ENCODE results near the gene ISM1. TPM values are rescaled to one million over a fixed set of nuclear protein-coding genes. Genes with fewer than 3 reads are reported as not detected.

ISM1 gene
- total and polyA plus RNA-seq, 2 of the 13 experiments (the other 11 are each of a cell fraction or from before 2014, with no cell fraction given), result 0.40 to 1.4 TPM

- TF ChIP-seq BATF2 (CRISPR knock-in tag; IDR thresholded peaks at IDR 0.05) (peak; percentile 95), ZNF772 (CRISPR knock-in tag; IDR thresholded peaks at IDR 0.05) (no peak; the same call in 1 of the 2 replicates), TFE3 (CRISPR knock-in tag; IDR thresholded peaks at IDR 0.05) (peak; percentile 84), MAFF (IDR thresholded peaks at IDR 0.05; ENCODE audit: low read depth, low read length) (no peak), ESRRA (CRISPR knock-in tag; IDR thresholded peaks at IDR 0.05; ENCODE audit: low read depth) (peak; percentile 36), GATA4 (IDR thresholded peaks at IDR 0.05; ENCODE audit: borderline replicate concordance, low read depth) (no peak), NCOR1 (IDR thresholded peaks at IDR 0.05; ENCODE audit: borderline replicate concordance, low read length) (no peak), HMGXB4 (CRISPR knock-in tag; IDR thresholded peaks at IDR 0.05; ENCODE audit: borderline replicate concordance in 1 of 2, low read depth in 1 of 2) (peak in 1 of 2 experiments; percentile 52; a peak in 1 of 4 replicates), RBM22 (optimal IDR thresholded peaks at IDR 0.05; ENCODE audit: low read length) (no peak), TBX3 (IDR thresholded peaks at IDR 0.05; ENCODE audit: borderline replicate concordance) (no peak), GTF3A (CRISPR knock-in tag; conservative IDR thresholded peaks at IDR 0.05) (no peak), ZNF614 (CRISPR knock-in tag; IDR thresholded peaks at IDR 0.05; ENCODE audit: borderline replicate concordance) (peak; percentile 8; the same call in 1 of the 2 replicates), KAT2B (IDR thresholded peaks at IDR 0.05; ENCODE audit: borderline replicate concordance, low read depth, low read length) (no peak), NFE2 (CRISPR knock-in tag; IDR thresholded peaks at IDR 0.05) (peak; percentile 5; the same call in 1 of the 2 replicates), TBX2 (CRISPR knock-in tag; IDR thresholded peaks at IDR 0.05; ENCODE audit: borderline replicate concordance) (peak; percentile 82), SIN3A (IDR thresholded peaks at IDR 0.05; ENCODE audit: borderline replicate concordance, low read depth, low read length) (no peak), GRHL1 (CRISPR knock-in tag; conservative IDR thresholded peaks at IDR 0.05) (no peak), ZHX1 (CRISPR knock-in tag; IDR thresholded peaks at IDR 0.05; ENCODE audit: low read depth) (peak; percentile 90), ZNF839 (CRISPR knock-in tag; IDR thresholded peaks at IDR 0.05; ENCODE audit: borderline replicate concordance) (0 out of 2 replicates have a peak, but pooled peaks have one; percentile 40)
- TF ChIP-seq, protein P1, sequence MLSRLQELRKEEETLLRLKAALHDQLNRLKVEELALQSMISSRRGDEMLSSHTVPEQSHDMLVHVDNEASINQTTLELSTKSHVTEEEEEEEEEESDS (CRISPR knock-in tag; IDR thresholded peaks at IDR 0.05; ENCODE audit: borderline replicate concordance), result no peak
Observed at GRCh38 chr20:13220194-13220903, 725 bp upstream of the ISM1 start (continued).

Measured in HepG2 (cell line).